HepG2 (cell line): ENCODE results near the gene WNT3A.
A peak's percentile ranks its signal among the peaks of the same experiment; 100 is the strongest.

Experiments used
- CSRNP1 ChIP-seq: sonication (generic); formaldehyde crosslinking; IDR thresholded peaks from 2 replicates; pipeline ENCODE4 v1.8.1; 2023; ENCODE audit warnings: mild to moderate bottlenecking, missing genetic modification reagents
- CTCF ChIP-seq: sonication (generic); formaldehyde crosslinking; IDR thresholded peaks from 2 replicates; pipeline ENCODE4 v1.5.0; 2020; ENCODE audit warnings: mild to moderate bottlenecking, missing genetic modification reagents, moderate library complexity
- GTF2F1 ChIP-seq: fragments of 150-350 bp; IDR thresholded peaks from 2 replicates; pipeline ENCODE4 v1.6.1; 2014; ENCODE audit warnings: low read length
- MAFF ChIP-seq: IDR thresholded peaks from 2 replicates; pipeline ENCODE4 v1.6.1; 2011; ENCODE audit warnings: low read depth, low read length, improper control_type of control experiment
- NR3C1 ChIP-seq: sonication (generic); formaldehyde crosslinking; IDR thresholded peaks from 2 replicates; pipeline ENCODE4 v1.4.0; 2020; ENCODE audit warnings: missing genetic modification reagents
- POLR2A ChIP-seq, 2 experiments: IDR thresholded peaks; 2 replicates each; pipeline ENCODE4 v1.6.1; 2011; ENCODE audit warnings: low read depth in 2 of 2, low read length in 2 of 2, mild to moderate bottlenecking in 1 of 2, moderate library complexity in 1 of 2; ENCODE audit not compliant: insufficient read depth in 1 of 2
- POLR2AphosphoS5 ChIP-seq: IDR thresholded peaks from 2 replicates; pipeline ENCODE4 v1.6.1; 2012; ENCODE audit warnings: low read depth, low read length
- ZNF530 ChIP-seq: sonication (generic); formaldehyde crosslinking; IDR thresholded peaks from 2 replicates; pipeline ENCODE4 v1.5.0; 2020; ENCODE audit warnings: low read depth, mild to moderate bottlenecking, missing genetic modification reagents
- TF ChIP-seq, protein P1 (sequence below): sonication (generic); formaldehyde crosslinking; IDR thresholded peaks from 2 replicates; pipeline ENCODE4 v1.4.0; 2020; ENCODE audit warnings: missing genetic modification reagents, mild to moderate bottlenecking, borderline replicate concordance
- TF ChIP-seq, protein P2 (sequence below): sonication (generic); formaldehyde crosslinking; IDR thresholded peaks from 2 replicates; pipeline ENCODE4 v1.4.0; 2020; ENCODE audit warnings: missing genetic modification reagents, borderline replicate concordance

- TF ChIP-seq, protein P1, sequence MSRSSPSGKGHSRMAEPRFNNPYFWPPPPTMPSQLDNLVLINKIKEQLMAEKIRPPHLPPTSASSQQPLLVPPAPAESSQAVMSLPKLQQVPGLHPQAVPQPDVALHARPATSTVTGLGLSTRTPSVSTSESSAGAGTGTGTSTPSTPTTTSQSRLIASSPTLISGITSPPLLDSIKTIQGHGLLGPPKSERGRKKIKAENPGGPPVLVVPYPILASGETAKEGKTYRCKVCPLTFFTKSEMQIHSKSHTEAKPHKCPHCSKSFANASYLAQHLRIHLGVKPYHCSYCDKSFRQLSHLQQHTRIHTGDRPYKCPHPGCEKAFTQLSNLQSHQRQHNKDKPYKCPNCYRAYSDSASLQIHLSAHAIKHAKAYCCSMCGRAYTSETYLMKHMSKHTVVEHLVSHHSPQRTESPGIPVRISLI (CRISPR knock-in tag) = no peak
- TF ChIP-seq NR3C1 (CRISPR knock-in tag) (no peak), POLR2A (IDR thresholded peaks at IDR 0.05; ENCODE audit: insufficient read depth in 1 of 2, low read depth in 2 of 2, low read length in 2 of 2) (no peak), GTF2F1 (no peak), MAFF (no peak), CTCF (CRISPR knock-in tag) (peak; percentile 72), CSRNP1 (CRISPR knock-in tag) (no peak), POLR2AphosphoS5 (no peak), ZNF530 (no peak)
- TF ChIP-seq, protein P2, sequence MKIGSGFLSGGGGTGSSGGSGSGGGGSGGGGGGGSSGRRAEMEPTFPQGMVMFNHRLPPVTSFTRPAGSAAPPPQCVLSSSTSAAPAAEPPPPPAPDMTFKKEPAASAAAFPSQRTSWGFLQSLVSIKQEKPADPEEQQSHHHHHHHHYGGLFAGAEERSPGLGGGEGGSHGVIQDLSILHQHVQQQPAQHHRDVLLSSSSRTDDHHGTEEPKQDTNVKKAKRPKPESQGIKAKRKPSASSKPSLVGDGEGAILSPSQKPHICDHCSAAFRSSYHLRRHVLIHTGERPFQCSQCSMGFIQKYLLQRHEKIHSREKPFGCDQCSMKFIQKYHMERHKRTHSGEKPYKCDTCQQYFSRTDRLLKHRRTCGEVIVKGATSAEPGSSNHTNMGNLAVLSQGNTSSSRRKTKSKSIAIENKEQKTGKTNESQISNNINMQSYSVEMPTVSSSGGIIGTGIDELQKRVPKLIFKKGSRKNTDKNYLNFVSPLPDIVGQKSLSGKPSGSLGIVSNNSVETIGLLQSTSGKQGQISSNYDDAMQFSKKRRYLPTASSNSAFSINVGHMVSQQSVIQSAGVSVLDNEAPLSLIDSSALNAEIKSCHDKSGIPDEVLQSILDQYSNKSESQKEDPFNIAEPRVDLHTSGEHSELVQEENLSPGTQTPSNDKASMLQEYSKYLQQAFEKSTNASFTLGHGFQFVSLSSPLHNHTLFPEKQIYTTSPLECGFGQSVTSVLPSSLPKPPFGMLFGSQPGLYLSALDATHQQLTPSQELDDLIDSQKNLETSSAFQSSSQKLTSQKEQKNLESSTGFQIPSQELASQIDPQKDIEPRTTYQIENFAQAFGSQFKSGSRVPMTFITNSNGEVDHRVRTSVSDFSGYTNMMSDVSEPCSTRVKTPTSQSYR = no peak
Measured at GRCh38 chr1:228004331-228004855, 2.4 kb upstream of the WNT3A start.
